Measurements from ENCODE around the gene NUFIP1. TPM values are rescaled to one million over a fixed set of nuclear protein-coding genes. Genes with fewer than 3 reads are reported as not detected.
"Not testable (repeated sequence)": the region's sequence is repeated elsewhere in the genome, so short reads cannot be mapped to it uniquely, and the experiment has no call there.

The NUFIP1 gene
- total RNA-seq, 1 experiment from 2014 or later: 7.3 TPM

DNA sequence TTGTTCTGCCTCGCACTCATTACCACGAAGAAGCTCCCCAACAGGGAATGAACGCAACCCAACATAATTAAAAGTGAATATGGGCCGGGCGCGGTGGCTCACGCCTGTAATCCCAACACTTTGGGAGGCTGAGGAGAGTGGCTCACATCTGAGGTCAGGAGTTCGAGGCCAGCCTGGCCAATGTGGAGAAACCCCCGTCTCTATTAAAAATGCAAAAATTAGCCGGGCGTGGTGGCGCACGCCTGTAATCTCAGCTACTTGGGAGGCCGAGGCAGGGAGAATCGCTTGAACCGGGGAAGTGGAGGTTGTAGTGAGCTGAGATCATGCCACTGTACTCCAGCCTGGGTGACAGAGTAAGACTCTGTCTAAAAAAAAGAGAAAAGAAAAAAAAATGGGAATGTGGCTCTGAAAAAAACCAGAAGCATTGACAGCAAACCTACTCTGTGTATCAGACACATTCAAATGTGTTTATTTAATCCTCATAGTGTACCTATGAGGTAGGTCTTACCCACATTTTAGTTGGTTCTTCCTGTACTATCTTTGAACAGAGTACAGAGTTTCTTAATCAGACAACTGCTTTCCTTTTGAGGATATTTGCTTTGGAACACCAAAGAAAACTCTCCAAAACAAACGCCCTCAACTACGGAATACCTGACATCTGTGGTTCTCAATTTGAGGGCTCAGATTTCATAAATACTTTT lies 70.0 kb downstream of the NUFIP1 start:
- no peak for DNase-seq (ENCODE audit: low spot score)

DNA sequence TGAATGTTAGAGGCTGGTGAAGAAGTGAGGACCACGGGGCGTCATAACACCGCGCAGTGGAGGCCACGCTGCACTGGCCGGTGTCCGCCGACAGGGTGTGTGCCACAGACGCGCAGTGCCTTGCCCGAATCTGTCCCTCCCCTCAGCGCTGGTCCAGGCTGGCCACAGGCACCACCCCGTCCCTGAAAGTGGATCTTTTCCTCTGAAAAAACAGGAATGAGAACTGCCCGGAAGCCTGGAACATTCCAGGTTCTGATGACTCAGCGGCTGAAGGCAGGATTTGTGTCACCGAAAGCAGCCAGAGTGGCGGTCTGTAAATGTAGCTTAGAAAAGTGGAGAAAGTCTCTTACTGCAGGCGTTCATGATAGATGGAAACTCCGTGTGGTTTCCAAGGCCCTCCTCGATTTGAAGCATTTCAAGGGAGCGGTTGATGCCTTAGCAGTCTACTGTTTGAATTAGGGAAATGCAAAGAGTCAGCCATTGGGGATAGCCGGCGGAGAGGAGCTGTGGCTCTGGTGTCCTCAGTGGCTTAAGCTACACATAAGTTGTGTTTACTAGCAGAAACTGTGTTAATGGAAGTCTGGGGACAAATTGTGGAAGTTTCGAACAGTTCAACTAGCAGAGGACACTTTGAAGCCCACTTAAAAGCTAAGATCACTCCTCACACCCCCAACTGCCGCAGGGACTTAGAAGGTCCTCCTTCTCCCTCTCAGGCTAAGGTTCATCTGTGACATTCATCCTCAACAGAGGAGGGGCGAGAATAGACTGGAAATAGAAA lies 70.8 kb downstream of the NUFIP1 start:
- DNase-seq (ENCODE audit: low spot score): peak; percentile 91

DNA sequence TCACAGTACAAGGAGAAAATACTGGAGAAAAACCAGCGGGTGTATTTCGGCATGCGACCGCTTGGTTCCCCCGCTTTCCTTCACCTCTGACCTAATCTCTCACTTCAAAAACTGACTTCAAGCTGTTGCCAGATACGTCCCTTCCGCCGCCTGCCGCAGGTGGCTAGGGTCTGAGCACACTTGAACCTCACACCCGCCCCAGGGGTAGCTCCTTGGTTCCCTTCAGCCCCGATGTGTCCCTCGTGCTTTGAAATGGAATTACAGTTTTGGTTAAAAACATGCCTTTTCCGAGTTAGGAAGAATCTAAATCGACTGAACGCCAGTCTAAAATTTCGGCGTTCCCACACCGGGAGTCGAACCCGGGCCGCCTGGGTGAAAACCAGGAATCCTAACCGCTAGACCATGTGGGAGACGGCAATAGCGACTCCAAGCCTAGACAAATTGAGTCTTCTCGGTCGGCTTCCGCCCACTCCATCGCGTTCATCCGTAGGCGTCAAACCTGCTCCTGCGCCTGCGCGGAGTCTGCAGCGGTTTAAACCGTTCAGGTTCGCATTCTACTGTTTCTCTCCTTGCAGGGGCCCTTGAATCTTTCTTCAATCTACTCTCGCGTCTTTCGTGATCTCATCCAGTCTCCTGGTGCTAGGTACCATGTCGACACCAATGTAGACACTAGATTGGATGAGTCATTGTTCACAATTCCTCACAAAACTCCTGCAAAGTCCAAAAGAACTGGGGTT lies 71.5 kb downstream of the NUFIP1 start:
- peak; percentile 94 for DNase-seq (ENCODE audit: low spot score)

DNA sequence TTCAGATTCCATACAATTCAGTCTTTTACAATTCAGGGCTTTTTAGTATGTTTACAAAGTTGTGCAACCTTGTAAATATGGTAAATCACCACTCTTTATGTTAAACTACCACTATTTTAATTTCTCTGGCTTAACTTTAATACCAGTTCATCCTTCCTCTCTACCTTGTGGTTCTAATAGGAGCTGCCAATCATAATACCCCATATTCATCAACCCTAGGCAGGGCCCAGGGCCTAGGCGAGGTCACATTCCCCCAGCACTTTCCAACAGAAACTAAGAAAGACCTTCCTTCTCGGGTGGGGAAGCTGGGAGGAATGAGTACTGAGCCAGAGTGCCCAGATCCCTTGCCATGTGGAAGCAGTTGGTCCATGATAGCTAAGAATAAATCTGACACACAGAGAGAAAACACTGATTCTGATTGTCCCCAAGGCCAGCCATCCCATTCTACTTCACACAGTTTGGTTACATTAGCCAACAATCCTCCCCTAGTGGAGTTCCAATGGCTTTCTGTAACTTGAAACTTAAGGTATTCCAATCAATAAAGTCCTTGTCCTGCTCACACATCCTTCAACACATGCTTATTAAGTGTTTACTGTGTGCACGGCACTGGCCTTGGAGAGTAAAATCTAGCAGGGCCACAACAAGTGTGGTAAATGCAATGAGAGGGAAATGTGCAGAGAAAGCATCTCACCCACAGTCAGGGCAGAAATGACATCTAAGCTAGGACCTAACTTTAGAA lies 76.8 kb downstream of the NUFIP1 start:
- DNase-seq (ENCODE audit: low spot score): no peak

DNA sequence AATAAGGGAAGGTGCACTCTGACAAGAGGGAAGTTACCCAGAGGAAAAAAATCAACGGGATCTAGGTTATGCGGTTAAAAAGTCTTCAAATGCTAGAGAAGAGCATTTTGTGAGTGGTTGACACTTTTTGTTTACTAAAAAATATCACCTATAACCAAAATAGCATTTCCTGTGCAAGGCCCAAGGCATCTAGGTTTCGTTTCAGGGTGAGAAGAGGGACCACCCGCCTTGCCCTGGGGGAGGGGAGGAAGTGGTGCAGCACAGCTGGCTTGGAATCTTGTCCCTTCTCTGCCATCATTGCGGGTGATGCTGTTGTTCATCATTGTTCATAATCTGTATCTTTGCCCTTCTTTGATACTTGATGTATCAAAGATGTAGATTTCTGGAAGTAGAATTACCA lies 80.6 kb downstream of the NUFIP1 start:
- DNase-seq (ENCODE audit: low spot score): no peak

DNA sequence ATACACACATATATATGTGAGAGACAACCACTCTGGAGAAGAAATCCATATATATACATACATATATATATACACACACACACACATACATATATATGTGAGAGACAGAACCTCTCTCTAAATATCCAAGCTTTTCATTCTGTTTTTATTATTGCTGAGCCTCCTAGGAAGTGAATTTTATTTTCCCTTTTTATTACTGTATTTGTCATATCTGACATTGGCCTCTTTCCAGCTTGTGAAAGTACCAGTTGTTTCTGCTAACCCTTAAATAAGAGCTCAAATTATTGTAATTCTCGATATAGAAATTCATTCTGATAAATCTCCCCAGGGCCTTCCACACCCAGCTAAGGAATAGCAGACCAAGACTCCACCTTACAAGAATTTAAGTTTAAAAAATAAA lies 81.0 kb downstream of the NUFIP1 start:
- DNase-seq (ENCODE audit: low spot score): no peak

DNA sequence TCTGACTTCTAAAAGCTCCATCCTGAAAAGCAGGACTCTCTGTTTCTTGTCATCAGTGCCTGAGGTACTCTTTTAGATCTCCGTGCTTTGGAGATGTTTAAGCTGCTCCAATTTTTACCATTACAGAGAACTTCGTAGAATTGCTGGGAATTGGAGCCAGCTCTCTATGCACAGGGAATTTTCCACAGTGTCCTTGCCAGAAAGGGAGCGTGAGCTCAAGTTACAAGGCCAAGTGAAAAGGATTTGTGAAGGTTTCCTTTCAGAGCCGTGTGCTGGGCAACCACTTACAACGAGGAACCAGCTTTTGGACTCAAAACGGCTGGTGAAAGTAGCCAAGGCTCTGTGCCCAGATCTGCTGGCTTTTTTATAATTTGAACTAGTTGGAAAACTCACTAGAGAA lies 82.6 kb downstream of the NUFIP1 start:
- no peak for DNase-seq (ENCODE audit: low spot score)

DNA sequence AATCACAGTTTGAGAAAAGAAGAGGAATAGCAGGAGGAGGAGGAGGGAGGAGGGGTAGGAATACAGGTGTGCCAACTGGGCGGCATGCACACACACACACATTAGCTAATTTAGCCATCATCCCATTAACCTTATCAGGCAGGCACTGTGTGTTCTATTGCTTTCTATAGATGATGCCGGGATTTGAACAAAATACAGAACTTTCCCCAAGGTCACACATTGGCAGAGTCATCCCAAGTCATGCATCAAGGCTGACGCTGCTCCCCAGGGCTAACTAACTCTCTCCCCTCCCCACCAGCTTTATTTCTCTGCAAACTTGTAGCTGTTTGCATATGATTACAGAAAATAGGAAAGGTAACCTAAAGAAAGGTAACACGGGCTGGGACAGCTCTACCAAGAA lies 83.0 kb downstream of the NUFIP1 start:
- DNase-seq (ENCODE audit: low spot score): no peak

DNA sequence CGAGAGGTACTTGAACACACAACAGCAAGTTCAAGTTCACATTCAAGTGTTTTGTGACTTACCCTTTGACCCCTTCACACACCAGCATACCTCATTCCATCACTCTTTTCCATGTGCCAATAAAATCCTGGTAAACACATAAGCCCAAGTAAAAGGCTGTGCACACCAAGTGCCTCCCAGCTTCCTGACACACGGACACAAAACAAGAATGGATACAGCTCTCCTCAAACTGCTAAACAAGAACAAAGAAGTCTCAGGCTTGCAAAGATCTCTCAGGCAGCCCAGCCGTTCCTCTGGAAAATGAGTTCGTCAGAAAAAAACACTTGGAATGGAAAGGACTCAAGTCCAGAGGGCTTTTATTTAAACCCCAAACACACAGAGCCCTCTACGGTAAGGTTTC lies 83.7 kb downstream of the NUFIP1 start:
- DNase-seq (ENCODE audit: low spot score): no peak

DNA sequence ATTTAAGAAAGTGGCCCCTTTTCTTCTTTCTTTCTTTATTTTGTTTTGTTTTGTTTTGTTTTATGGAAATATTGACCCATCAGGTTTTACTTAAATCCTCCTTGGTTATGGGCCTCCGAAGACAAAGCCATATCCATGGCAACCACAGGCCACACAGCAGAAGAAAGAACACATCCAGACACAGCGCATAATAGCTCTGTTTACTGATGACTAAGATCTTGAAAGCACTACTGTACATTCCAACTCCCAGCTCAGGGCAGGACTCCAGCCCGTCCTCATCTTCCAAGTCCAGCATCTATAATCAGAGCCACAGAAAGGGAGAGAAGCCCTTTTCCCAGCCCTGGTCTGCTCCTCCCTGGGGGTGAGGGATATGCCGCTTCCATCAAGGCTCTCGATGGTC lies 84.3 kb downstream of the NUFIP1 start:
- DNase-seq (ENCODE audit: low spot score): peak; percentile 57

DNA sequence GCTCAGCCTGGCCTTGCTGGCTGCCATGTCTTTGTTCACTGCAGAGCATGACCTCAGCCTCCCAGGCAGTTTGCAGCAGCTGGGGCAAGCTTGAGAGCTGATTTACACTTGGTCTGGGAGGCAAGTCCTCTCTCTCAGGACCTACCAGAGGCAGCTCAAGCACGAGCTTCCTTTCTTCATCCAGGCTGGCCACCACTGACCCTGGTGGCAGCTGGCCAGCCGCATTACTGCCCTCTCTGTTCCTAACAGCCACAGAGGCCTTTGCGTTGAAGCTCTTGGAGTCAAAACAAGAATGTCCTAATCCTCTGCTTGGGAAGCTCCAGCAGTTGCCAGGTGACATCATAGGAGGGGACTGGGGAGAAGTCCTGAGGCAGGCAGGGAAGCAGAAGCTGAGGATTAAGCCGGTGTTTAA lies 85.7 kb downstream of the NUFIP1 start:
- DNase-seq (ENCODE audit: low spot score): no peak

DNA sequence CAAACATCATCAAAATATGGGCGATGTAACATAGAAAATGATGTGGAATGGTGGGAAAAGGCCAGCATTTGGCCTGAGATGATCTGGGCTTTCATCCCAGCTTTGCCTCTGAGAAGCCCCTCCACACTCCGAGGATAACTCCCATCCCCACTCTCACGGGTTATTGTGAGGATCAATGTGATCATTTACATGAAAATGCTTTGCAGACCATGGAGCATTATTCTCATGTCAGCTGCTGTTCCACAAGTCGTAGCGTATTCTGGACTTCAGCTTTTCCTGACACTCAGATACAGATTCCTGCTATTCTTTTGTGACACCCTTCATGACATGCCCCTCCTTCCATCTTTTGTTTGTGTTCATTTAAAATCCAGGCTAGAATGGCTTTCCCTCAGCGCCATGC lies 86.5 kb downstream of the NUFIP1 start:
- DNase-seq (ENCODE audit: low spot score): no peak

DNA sequence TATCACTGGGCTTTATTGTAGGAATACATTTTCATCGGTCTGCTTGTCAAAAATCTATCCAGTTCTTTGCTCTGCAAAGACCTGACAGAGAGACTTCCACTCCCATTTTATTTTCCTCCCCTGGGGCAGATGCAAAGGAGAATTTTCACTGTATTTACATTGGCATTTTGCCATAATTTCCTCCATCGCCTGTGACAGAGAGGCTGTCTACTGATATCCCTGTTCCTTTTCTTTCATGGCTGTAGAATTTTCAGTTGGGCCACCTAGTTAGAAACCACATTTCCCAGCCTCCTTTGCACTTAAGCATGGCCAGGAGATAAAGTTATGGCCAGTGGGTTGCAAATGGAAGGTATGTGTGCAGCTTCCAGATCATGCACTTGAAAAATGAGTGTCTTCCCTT lies 89.3 kb downstream of the NUFIP1 start:
- no peak for DNase-seq (ENCODE audit: low spot score)

DNA sequence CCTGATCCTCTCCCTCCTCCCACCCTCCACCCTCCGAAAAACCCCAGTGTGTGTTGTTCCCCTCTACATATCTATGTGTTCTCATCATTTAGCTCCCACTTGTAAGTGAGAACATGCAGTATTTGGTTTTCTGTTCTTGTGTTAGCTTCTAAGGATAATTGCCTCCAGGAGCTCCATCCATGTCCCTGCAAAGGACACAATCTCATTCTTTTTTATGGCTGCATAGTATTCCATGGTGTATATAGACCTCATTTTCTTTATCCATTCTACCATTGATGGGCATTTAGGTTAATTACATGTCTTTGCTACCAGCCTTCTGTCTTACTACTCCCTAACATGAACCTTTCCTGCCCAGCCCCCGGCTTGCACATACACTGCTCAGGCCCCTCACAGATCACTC lies 91.0 kb downstream of the NUFIP1 start:
- not testable (repeated sequence) for DNase-seq (ENCODE audit: low spot score)

DNA sequence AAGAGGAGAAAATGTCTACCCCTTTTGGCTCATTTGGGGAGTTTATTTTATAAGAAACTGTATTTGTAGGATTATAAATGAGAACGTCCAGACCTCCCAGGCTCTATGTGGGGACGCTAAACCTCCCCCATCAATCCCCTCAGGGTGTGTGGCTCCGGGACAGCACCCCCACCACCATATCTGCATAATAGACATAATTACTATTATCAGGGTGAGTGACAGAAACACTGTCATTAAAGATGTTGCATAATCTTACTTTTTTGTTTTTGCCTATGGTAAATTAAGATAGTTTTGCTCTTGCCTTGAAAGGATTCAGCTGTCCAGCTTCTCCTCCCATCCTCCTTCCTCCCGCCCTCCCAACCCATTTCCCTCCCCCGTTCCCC lies 93.3 kb downstream of the NUFIP1 start:
- DNase-seq (ENCODE audit: low spot score): no peak

DNA sequence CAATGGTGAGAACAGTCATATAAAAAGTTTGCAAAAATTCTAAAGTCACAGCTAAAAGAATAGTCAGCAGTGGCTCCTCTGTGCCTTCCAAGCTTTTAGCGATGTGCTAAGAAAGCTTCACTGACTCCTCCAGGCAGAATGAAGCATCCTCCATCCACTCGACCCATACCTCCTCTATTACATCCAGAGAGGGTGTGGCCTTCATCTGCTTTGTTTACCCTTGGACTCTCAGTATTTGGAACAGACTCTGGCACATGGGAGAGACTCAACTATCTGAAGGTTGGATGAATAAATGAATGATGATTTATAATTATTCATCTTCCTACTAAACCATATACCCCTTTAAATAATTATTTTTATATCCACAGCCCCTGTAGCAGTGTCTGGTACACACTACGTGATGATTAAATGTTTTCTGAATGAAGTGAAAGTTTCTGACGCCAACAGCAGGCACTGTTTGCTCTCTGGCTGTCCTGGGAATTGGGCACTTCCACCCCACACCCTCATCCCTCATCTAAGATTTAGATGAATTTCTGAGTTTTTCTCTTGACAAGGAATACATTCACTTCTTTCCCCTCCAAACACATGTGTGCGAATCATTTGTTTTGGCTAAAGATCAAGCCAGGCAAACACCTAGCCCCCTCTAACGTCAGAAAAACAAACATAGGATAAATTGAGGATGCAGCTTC lies 93.9 kb downstream of the NUFIP1 start:
- DNase-seq (ENCODE audit: low spot score): no peak

DNA sequence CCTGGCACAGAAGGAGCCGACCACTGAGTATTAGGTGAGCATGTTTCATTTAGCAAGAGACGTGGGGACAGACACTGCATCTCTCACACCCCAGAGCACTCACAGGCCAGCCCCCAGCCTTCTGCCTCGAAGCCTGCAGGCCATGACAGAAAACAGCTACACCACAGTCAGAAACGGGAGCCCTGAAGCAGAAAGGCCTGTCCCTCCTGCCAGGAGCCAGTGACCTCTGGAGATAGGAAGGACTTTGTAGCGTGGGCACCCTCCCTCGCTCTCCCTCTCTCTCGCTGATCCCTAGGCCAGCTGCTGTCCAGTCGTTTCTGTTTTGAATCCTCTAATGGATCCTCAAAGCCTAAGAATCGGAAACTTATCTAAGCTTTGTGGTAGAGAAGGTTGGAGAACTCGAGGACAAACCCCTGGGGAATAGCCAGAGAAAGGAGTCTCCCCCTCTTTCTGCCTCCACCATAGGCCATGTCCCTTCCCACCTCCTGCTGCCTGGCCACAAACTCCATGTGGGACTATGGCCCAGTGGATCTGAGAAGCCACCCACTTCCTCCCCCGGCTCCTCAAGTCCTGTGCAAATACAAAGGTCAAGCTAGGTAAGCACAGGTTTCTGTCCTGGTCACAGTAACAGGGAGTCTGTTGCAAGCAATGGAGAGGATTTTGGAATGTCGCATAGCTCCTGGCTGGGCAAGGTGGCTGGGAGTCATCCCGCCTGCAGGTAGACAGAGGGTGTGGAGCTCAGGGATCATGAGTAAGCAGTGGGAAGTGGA lies 95.1 kb downstream of the NUFIP1 start:
- no peak for DNase-seq (ENCODE audit: low spot score)

All from A172 (cell line).